Measurements from ENCODE around the gene CDC42BPB. TPM values are rescaled to one million over a fixed set of nuclear protein-coding genes. Genes with fewer than 3 reads are reported as not detected.
A peak's percentile ranks its signal among the peaks of the same experiment; 100 is the strongest.

Gene CDC42BPB
- total and polyA plus RNA-seq, 12 donors = 29.6 to 83.6 (median 69.3) TPM

DNA sequence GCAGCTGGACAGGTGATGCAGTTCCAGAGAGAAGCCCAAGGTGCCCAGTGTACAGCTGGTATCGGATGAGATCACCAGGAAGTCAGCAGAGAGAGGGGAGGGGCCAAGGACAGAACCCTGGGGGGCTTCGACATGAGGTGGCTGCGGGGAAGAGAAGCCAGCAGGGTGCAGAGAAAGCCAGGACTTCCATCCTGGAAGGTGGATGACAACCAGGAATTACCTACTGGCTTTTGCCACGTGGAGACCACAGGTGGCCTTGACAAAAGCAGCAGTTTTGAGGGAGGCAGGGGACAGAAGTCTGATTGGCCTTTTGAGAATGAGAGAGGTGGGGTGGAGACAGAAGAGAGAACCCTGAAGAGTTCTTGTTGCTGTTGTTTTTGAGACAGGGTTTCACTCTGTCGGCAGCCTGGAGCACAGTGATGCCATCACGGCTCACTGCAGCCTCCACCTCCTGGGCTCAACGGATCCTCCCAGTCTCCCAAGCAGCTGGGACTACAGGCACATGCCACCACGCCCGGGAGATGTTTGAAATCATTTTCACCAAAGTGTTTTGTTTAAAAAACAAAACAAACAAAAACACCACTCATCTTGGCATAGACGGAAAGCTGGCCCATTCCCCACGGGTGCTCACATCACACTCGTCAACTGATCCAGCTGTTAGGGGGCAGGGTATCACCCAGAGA, 35.2 kb downstream of the CDC42BPB start:
- ATAC-seq = peak in 1 of 8 donors; percentile 6
- Histone ChIP-seq H3K9me3 (peaks cover 0 to 7% (median 0%) of the 10 kb centered on the region in 11 donors), H3K4me3 (no peak overlapping the region), H3K27ac (peak overlapping the region in 3 of 10 donors; percentile 31 to 39 (median 33)), H3K36me3 (no peaks in the 10 kb centered on the region), H3K4me1 (peaks cover 0 to 74% (median 56%) of the 10 kb centered on the region in 9 donors), H3K27me3 (no peaks in the 10 kb centered on the region)
- 49 to 54% methylated on average over 12 of the region's 12 CpGs for WGBS, 2 donors
- DNase-seq = no peak
- TF ChIP-seq, protein P1, sequence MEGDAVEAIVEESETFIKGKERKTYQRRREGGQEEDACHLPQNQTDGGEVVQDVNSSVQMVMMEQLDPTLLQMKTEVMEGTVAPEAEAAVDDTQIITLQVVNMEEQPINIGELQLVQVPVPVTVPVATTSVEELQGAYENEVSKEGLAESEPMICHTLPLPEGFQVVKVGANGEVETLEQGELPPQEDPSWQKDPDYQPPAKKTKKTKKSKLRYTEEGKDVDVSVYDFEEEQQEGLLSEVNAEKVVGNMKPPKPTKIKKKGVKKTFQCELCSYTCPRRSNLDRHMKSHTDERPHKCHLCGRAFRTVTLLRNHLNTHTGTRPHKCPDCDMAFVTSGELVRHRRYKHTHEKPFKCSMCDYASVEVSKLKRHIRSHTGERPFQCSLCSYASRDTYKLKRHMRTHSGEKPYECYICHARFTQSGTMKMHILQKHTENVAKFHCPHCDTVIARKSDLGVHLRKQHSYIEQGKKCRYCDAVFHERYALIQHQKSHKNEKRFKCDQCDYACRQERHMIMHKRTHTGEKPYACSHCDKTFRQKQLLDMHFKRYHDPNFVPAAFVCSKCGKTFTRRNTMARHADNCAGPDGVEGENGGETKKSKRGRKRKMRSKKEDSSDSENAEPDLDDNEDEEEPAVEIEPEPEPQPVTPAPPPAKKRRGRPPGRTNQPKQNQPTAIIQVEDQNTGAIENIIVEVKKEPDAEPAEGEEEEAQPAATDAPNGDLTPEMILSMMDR (IDR thresholded peaks at IDR 0.05) = no peak
- intact Hi-C loops (cut with DNase I) = loop anchor here in 1 of 10 donors (5.0 kb wide), 1 partner anchor 35 kb away; the partner anchor contains the start of gene CDC42BPB

GRCh38 chr14:103021684-103022001, 35.7 kb downstream of the CDC42BPB start:
- intact Hi-C loops (cut with DNase I) = loop anchor here in 1 of 10 donors (5.0 kb wide), 1 partner anchor 36 kb away; the partner anchor contains the start of gene CDC42BPB
- WGBS, 2 donors = 70 to 76% methylated on average over 11 of the region's 11 CpGs
- peaks cover 0 to 79% (median 61%) of the 10 kb centered on the region in 9 donors for H3K4me1 ChIP-seq
- no peaks in the 10 kb centered on the region for H3K27me3 ChIP-seq
- H3K36me3 ChIP-seq = no peaks in the 10 kb centered on the region
- peak overlapping the region in 2 of 10 donors; percentile 33 to 39 for H3K27ac ChIP-seq
- no peak for DNase-seq
- peak in 4 of 8 donors; percentile 13 to 37 (median 24) for ATAC-seq
- H3K9me3 ChIP-seq = peaks cover 0 to 7% (median 0%) of the 10 kb centered on the region in 11 donors
- no peak overlapping the region for H3K4me3 ChIP-seq
- TF ChIP-seq, protein P1 (IDR thresholded peaks at IDR 0.05) = no peak

- 91 to 92% methylated on average over 31 of the region's 31 CpGs for WGBS, 2 donors
- H3K27ac ChIP-seq = no peak overlapping the region
- ATAC-seq = no peak
Observed at GRCh38 chr14:103020271-103021170, 36.8 kb downstream of the CDC42BPB start.

More at GRCh38 chr14:103020271-103021170, 36.8 kb downstream of the CDC42BPB start:
- Histone ChIP-seq H3K9me3 (peaks cover 0 to under 1% (median 0%) of the 10 kb centered on the region in 11 donors), H3K27me3 (no peaks in the 10 kb centered on the region), H3K36me3 (no peaks in the 10 kb centered on the region), H3K4me1 (peaks cover 6 to 90% (median 67%) of the 10 kb centered on the region in 9 donors), H3K4me3 (no peak overlapping the region)
- DNase-seq = no peak
- TF ChIP-seq, protein P1 (IDR thresholded peaks at IDR 0.05) = no peak
- intact Hi-C loops (cut with DNase I) = loop anchor here in 1 of 10 donors (5.0 kb wide), 1 partner anchor 37 kb away; the partner anchor contains the start of gene CDC42BPB
